AG04449 (cell line): ENCODE measurements around the gene C6orf15.

Experiments used
- CTCF ChIA-PET: fragments of 350-600 bp; formaldehyde crosslinking; extraction: SDS; loops from one replicate; lab custom pipeline; 2021; ENCODE audit warnings: antibody characterized with exemption; lab: Yijun Ruan, JAX
- POLR2A ChIA-PET: fragments of 400-600, 350-600 bp; formaldehyde crosslinking; extraction: SDS; loops from one replicate; lab custom pipeline; 2020; ENCODE audit warnings: antibody characterized with exemption, inconsistent platforms; lab: Yijun Ruan, JAX
- DNase-seq: peaks from one replicate; pipeline ENCODE4 v3.0.0-alpha.2; 2010; ENCODE audit warnings: low read depth, low spot score
- H3K4me3 ChIP-seq: 2 replicates; pipeline ENCODE4 v1.5.1; 2011; ENCODE audit warnings: low read depth, mild to moderate bottlenecking, control low read depth, low read length
- TF ChIP-seq, protein P1 (sequence below): IDR thresholded peaks from one replicate; pipeline ENCODE4 v1.5.1; 2011; ENCODE audit warnings: mild to moderate bottlenecking, moderate library complexity, low read length, control low read depth, inconsistent platforms; ENCODE audit not compliant: insufficient read depth; ENCODE audit errors: missing control alignments

The C6orf15 gene

DNA sequence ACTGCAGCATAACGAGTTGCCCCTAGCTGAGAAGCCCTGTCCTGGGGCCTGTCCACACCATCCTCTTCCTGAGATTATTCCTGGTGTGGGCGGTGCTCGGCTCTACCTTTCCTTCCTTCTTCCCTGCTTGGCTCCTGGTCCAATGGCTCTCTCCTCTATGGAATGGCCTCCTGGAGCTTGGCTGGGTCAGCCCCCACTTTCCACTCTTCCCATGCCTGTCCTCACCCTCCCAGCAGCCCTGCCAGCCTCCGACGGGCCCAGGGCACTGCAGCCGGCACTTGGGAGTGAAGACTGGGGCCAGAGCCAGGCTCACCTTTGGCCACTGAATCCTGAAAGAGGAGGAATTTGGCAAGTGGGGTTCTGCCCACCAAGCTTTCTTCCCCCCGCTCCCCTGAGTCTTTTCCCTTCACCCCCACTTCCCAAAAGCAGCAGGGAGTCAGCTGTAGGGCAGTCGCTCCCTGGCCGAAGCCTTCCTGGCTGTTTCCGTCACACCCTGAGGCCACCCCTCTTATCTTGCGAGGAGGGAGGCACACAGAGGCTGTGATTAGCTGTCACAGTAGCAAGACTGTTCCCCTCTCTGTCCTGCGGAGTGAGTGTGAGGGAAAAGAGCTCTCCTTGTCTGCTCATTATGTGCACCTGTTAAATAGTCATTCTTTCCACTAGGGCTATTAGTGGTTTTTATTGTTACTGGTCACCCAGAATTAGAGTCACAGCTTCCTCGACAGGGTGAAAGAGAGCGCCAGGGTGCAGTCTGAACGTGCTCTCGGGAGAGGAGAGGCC is 14.2 kb upstream of the C6orf15 start:
- TF ChIP-seq, protein P1, sequence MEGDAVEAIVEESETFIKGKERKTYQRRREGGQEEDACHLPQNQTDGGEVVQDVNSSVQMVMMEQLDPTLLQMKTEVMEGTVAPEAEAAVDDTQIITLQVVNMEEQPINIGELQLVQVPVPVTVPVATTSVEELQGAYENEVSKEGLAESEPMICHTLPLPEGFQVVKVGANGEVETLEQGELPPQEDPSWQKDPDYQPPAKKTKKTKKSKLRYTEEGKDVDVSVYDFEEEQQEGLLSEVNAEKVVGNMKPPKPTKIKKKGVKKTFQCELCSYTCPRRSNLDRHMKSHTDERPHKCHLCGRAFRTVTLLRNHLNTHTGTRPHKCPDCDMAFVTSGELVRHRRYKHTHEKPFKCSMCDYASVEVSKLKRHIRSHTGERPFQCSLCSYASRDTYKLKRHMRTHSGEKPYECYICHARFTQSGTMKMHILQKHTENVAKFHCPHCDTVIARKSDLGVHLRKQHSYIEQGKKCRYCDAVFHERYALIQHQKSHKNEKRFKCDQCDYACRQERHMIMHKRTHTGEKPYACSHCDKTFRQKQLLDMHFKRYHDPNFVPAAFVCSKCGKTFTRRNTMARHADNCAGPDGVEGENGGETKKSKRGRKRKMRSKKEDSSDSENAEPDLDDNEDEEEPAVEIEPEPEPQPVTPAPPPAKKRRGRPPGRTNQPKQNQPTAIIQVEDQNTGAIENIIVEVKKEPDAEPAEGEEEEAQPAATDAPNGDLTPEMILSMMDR = no peak
- CTCF ChIA-PET = interaction anchor here (0.8 to 11.1 kb wide), 20 partner anchors 11 to 298 kb away, joined by 3 to 162 read pairs (median 5); partner anchors contain the start of genes C6orf15, CCHCR1, CDSN and PSORS1C1
- POLR2A ChIA-PET = interaction anchor here (0.5 to 1.3 kb wide), 2 partner anchors 32 to 66 kb away, joined by 3 read pairs; partner anchors contain the start of gene TCF19
- no peak for DNase-seq
- H3K4me3 ChIP-seq = no peak overlapping the region

GRCh38 chr6:31125586-31126363 is 13.4 kb upstream of the C6orf15 start:
- CTCF ChIA-PET = interaction anchor here (0.8 to 11.1 kb wide), 12 partner anchors 7 to 241 kb away, joined by 3 to 162 read pairs (median 5); partner anchors contain the start of genes C6orf15, CDSN, PSORS1C1 and PSORS1C2
- POLR2A ChIA-PET = interaction anchor here (1.3 kb wide), 1 partner anchor 33 kb away, joined by 3 read pairs; the partner anchor contains the start of gene TCF19
- TF ChIP-seq, protein P1 = no peak

DNA sequence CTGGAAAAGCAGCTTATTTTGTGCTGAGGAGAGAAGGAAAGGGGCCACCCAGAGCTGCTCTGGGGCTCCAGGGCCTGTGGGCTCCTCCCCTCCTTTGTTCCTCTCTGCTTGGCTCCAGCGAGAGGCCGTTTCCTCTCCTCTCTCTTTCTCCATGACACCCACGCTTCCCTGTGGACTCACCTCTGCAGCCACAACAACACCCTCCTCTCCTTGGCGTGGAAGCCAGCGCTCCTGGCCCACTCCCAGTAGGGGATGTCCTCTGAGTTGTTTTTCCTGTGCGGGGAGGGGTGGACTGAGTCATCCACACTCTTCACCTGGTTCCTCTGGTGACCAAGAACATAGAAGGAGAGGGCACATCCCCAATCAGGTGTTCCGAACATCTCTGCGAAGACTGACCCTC is 12.8 kb upstream of the C6orf15 start:
- TF ChIP-seq, protein P1 = no peak
- ChIA-PET POLR2A (interaction anchor here (1.3 kb wide), 1 partner anchor 33 kb away, joined by 3 read pairs; the partner anchor contains the start of gene TCF19), CTCF (interaction anchor here (1.1 to 11.1 kb wide), 7 partner anchors 8 to 242 kb away, joined by 3 to 162 read pairs (median 11); partner anchors contain the start of genes C6orf15, CDSN, PSORS1C1 and VARS2)
- no peak overlapping the region for H3K4me3 ChIP-seq
- no peak for DNase-seq

More at GRCh38 chr6:31125586-31126363, 13.4 kb upstream of the C6orf15 start:
- DNase-seq = peak; percentile 65
- no peak overlapping the region for H3K4me3 ChIP-seq

DNA sequence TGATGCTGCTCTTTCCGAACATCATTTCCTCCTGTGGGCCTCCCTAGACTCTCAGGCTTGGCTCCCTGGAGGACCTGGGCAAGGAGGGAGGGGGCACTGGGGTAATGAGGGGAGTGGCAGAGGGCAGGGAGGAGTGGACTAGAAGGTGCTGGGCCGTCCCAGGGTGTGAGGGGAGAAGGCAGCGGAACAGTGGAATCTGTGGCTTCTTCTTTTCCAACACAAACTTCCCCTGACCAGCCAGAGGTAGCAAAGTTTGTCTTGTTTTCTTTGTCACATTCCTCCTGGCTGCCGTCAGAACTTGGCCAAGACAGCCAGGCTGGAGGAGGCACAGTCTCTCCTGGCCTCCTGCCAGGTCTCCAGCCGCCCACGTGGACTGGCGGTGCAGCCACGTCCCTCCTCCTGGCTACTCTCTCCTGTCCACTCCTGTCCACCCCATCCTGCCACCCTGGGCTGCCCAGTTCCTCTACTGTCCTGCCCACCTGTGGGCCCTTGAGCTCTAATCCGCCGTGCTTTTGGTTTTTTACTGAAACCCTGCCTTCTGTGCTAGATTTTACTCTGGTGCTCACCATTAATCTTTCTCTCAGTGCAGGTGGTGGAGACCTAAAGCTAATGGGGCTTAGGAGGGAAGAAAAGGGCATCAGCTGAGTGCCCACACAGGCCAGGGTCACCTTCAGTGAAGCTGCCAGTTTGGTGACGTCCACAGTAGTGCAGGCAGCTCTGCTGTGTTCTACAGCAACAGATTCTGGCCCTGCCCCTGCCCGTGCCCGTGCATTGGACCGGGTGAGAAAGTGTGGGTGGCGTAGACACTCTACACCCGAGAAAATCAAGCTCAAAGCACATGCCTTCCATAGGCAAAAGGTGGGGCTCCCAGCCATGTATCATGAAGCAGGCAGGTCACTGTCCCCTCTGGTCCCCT is 10.7 kb upstream of the C6orf15 start:
- TF ChIP-seq, protein P1 = no peak
- CTCF ChIA-PET = interaction anchor here (0.9 to 11.1 kb wide), 9 partner anchors 8 to 181 kb away, joined by 3 to 162 read pairs (median 7); partner anchors contain the start of genes C6orf15, CDSN and PSORS1C1
- DNase-seq = peak; percentile 49
- POLR2A ChIA-PET = no interaction called here
- no peak overlapping the region for H3K4me3 ChIP-seq

DNA sequence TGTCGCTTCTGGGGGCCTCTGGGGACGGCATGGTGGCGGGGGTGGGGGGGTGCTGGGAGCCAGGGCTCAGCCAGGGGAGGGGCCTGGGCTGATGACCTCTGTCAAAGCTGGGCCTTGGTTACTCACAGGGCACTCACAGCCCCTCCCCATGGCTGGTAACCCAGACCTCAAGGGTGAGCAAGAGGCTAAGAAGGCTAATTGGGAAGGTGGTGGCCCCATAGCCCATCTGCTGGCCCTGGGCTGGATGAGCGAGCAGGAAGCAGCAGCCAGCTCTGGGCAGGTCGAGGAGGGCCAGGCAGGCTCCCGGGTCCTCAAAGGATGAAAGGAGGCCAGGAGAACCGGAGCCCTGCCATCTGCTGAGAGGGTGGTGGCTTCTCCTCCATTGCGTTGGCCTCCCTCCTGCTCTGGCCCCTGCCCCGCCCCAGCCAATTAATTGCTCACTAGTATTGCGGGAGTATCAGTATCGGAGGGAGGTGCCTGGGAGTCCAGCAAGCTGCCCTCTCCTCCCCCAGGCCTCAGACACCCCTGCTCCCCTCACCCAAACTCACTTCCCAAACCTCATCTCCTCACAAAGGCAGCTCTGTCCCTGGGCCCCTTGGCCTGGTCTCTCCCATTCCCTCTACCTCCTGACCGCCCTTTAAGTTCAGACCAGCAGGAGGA is 8.9 kb upstream of the C6orf15 start:
- TF ChIP-seq, protein P1 = no peak
- POLR2A ChIA-PET = no interaction called here
- DNase-seq = no peak
- CTCF ChIA-PET = interaction anchor here (0.8 to 11.8 kb wide), 5 partner anchors 7 to 299 kb away, joined by 3 to 162 read pairs (median 8); no protein-coding TSS in a partner anchor
- H3K4me3 ChIP-seq = no peak overlapping the region
